NCI-H128 (cell line): Measurements from ENCODE around the gene ANK3.

Experiments used
- DNase-seq: peaks from one replicate; lab custom pipeline; 2025; ENCODE audit not compliant: unreplicated experiment; lab: John Stamatoyannopoulos, UW

ANK3 gene

DNA sequence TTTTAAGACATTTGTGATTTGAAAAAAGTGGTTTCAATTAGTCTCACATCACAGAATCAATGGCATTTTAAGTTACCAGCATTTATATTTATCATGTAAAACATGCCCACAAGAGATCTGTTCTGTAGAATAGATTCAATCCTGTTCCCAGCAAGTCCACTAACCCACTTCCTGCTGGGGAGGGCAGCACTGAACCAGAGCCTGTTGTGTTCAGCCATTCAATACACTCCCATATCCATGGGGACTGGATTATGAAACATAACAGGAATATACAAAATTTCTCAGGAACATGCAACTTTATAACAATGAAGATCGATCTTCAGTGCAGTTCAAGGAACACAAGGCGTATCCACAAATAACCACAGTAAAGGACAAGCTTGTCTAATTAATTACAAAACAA, 24.4 kb upstream of the ANK3 start:
- no peak for DNase-seq

- DNase-seq: no peak
Measured at GRCh38 chr10:60413306-60414012, 23.8 kb upstream of the ANK3 start.

DNA sequence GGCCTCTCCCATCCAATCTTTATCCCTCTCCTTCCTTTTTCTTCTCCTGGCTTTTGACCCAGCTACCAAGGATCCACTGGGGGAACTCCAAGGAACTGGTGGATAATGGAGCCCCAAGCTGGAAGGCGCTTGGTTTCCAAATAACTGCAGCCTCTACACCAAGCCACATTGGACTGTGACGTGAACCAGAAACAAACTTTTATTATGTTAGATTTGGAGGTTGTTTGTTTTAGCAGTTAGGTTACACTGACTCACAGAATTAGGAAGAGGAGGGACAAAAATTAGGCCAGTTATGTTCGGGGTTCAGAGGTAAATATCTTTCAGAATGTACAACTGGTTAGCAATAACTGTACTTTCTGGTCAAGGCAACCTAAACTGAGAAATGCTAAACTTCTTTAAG, 21.3 kb upstream of the ANK3 start:
- DNase-seq: no peak

DNA sequence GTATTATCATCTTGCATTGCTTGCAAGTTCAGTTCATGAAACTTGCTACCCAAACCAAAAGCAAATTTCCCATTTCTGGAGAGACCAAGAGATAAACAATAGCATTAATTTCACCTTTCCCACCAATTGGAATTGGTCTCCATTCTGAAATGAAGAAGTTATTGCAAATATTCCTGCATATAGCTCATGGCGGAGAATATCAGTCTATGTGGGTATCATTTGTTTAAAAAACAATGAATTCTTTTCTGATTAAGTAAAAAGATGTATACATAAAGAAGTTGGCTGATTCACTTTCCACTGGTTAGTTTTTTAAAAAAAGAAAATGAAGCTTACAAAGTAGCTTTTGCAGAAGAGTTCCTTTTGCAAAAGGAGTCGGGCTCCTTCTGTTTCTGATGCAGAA, 19.5 kb upstream of the ANK3 start:
- DNase-seq: no peak

DNA sequence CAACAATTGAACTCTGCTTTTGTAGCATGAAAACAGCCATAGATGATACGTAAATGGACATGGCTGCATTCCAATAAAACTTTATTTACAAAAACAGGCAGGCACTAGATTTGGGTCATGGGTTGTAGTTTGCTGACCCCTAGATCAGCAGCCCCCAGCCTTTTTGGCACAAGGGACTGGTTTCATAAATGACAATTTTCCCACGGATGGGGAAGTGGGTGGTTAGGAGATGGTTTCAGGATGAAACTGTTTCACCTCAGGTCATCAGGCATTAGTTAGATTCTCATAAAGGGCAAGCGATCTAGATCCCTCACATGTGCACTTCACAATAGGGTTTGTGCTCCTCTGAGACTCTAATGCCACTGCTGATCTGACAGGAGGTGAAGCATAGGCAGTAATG, 16.5 kb upstream of the ANK3 start:
- no peak for DNase-seq

DNA sequence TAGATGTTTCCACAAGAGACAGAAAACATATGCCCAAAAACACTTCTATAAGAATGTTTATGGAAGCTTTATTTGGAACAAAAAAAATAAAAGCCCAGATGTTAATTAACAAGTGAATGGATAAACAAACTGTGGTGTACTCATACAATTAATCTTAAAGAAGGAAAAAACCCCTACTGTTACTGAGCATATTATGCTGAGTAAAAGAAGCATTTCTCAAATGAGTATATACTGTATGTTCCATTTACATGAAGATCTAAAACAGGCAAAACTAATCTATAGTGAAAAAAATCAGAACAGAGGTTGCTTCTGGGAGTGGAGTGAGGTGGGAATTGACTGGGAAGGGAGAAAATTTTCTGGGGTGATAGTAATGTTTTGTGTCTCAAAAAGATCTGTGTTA, 15.5 kb upstream of the ANK3 start:
- no peak for DNase-seq

DNA sequence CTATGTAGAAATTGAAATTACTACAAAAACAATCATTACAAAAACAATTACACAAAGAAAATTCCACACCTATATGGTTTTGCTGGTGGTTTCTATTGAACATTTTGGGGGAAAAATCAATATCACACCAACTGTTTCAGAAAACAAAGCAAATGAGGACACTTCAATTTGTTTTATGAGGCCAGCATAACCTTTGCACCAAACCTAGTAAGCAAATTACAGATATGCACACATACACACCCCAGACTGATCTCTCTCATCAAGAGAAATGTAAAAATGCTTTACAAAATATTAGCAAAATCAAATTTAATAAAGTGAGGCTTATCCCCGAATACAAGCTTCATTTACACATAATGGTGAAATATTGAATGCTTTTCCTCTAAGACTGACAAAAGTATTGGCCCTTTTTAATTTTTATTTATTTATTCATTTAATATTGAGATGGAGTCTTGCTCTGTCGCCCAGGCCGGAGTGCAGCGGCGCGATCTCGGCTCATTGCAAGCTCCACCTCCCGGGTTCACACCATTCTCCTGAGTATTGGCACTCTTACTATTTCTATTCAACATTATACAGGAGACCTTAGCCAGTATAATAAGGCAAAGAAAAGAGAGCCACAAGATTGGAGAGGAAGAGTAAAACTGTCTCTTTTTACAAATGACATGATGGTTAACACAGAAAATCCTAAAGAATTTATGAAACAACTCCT, 13.6 kb upstream of the ANK3 start:
- no peak for DNase-seq

GRCh38 chr10:60400366-60400765, 10.7 kb upstream of the ANK3 start:
- no peak for DNase-seq

DNA sequence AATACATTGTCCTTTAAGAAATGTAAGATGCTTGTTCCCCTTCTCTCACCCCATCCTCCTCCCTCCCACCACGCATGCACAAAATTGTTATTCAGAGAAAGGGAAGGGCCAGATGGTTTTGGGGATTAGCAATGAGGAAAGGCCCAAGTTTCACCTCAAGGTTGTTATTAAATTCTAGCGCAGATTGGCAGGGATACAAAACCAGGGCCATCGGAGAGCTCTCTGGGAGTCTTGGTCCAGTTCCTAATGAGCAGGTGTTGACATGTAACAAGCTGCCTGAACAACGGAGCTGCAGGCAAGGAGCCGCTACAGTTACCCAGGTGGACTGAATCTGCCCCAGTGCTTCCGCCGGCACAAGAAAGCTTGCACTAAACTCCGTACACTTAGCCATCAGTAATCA, 9.7 kb upstream of the ANK3 start:
- no peak for DNase-seq

GRCh38 chr10:60397792-60398191, 8.1 kb upstream of the ANK3 start:
- no peak for DNase-seq

- no peak for DNase-seq
Measured at GRCh38 chr10:60396766-60397165, 7.1 kb upstream of the ANK3 start.

- DNase-seq: no peak
Measured at GRCh38 chr10:60395711-60396110, 6.0 kb upstream of the ANK3 start.

DNA sequence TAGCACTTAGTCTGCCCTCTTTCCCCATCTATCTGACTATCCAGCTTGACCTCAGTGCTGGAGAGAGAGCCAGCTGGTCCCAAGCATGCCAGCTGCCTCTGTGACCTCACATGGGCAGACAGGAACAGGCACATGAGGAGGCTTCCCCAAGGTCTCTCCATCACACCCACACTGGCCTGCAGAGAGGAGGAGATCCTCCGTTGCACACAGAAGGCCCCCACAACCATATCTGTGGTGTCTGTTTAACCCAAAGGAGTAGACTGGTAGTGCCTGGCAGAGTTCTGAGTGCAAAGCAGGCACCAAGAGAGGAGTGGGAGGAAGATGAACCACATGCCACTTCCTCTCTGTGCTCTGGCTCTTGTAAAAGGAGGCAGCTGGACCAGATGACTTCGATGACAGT, 4.8 kb upstream of the ANK3 start:
- DNase-seq: no peak

GRCh38 chr10:60390224-60390626, 550 bp upstream of the ANK3 start:
- no peak for DNase-seq

- no peak for DNase-seq
Measured at GRCh38 chr10:60388709-60389301, 870 bp downstream of the ANK3 start.

DNA sequence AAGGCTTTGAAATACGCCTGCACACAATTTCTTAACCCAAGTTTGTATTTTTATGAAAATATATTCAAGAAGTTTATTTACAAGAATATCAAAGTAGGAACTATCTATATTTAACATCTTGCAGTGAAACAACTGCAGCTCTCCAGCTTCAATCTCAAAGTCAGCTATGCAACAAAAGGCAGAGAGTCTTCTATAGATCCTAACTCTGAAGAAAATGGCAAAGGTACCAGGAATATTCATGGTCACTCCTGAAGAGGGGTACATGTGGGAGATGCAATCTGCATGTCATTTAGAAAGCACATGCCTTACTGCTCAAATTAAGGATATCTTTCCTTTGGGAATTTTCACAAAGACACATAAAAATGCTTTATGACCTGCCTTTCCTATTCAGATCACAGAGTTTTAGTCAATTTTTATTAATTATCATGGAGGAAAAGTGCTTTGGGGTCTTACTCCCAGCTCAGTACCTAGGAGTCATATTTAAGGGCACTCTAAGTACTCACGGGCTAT, 1.5 kb downstream of the ANK3 start:
- no peak for DNase-seq

DNA sequence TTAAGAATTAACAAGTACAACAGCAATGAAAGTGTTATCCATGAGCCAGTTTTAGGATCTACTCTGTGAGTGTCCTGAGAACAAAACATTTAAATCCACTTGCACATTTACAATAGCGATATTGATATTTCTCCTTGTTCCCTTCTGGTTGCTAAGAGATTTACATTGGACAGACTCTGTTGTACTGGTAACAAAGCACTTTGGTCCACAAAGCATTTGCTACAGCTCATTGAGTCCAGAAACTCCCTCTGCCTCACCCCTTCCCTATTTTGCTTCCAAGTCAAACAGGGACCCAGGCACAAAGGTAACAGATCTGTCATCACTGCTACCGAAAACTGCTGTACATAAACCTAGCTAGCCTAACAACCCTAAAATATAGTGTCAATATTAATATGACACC, 2.1 kb downstream of the ANK3 start:
- no peak for DNase-seq

DNA sequence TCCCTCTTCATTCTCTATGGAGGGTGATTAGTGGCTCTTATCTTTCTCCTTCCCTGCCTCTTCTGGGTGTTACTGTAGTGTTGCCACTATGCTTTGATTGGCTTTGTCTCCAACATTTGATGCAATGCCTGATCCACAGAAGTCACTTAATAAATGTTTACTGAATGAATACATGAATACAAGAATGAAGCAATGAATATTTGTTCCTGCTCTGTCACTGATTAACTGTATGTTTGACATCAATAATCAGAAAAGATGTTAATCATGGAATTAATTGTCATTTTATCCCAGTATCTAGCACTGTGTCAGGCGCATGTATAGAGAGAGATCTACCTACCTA, 4.3 kb downstream of the ANK3 start:
- DNase-seq: no peak

DNA sequence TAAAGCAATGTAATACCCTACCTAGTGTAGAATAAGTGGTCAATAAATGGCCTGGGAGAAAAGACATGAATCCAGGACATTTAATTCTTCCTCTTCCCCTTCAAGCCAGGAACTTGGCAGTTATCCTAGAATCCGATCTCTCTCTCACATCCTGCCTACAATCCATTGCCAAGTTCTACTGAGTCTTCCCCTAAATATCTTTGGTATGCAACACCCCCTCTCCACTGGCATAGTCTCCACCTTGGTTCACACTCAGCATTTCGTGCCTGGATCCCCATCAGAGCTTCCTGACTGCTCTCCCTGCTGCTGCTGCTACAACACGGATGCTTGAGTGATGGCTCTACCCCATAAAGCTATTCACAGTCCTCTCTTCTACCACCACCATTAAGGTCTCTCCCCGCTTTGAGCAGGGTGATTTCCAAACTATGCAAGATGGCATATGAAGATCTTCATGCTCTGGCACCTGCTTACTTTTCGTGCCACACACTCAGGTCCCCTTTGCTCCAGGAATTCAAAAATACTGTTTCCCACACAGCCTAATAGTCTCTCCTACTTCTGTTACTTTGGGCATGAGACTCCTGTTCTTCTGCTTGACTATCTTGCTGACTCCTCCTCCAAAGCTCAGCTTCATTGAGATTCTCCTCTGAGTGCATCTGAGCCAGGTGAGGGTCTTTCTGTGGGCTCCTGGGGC, 4.8 kb downstream of the ANK3 start:
- DNase-seq: no peak

GRCh38 chr10:60384011-60384410, 5.7 kb downstream of the ANK3 start:
- DNase-seq: no peak

DNA sequence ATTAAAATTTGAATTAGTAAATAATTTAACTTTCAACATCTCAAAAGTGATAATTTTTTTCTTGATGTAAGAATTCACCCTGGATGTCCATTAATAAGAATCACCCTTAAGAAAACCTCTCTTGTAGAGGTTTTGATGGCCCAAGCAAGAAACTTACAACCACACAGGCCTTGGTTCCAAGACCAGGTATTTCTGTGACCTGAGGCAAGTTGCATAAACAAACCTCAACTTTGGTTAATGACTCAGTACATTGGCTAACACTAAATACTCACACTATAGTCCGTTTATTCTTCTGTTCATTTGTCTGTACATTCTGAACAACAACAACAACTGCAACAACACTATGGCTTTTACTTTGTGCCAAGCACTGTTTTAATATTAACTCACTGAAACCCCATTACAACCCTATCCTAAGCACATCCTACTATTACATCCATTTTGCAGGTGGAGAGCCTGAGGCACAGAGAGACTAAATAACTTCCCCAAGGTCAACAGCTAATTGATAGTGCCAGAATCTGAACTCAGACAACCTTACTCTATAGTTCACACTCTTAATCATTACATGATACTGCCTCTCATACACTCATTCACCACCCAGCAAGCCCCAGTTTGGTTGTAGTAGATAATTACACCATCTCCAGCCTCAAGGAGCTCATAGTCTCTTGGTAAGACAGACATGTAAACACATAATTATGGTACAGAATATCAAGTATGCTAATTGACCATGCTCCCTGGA, 6.6 kb downstream of the ANK3 start:
- DNase-seq: no peak
